Cardiac ventricle fibroblast (primary cell): ENCODE measurements around the gene ATXN7L3B. TPM values are rescaled to one million over a fixed set of nuclear protein-coding genes. Genes with fewer than 3 reads are reported as not detected.

Experiments used
- total RNA-seq: library from RNA; depleted of rRNA; stranded (reverse); fragments of >200 nt; gene quantifications from 2 replicates; pipeline ENCODE4 v1.2.3, GENCODE V29; 2015

Gene ATXN7L3B, protein sequence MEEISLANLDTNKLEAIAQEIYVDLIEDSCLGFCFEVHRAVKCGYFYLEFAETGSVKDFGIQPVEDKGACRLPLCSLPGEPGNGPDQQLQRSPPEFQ
- total RNA-seq, result 18.2 and 21.0 TPM in 2 replicates

DNA sequence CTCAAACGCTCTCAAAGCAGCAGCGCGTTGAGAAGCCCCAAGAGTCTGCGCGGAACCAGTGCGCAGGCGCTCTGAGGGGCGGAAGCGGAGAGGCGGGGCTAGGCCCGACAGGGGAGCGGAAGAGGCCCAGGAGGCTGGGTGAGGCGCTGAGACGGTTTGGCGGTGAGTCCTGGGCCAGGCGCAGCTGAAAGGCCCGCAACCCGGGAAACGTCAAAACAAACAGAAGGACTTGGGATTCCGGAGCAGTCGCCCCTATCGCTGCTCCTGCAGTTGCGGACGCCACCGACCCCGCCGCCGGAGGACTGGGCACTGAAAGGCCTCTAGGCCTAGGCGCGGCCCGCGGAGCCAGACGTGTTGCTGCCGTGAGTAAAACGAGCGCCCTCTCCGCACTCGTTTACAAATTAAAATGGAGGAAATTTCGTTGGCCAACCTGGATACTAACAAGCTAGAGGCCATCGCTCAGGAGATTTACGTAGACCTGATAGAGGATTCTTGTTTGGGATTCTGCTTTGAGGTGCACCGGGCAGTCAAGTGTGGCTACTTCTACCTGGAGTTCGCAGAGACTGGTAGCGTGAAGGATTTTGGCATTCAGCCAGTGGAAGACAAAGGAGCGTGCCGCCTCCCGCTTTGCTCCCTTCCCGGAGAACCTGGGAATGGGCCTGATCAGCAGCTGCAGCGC is at the start of gene ATXN7L3B:
Gene ATXN7L3B (plus strand): TSS at position 129 of the 679 bp plus-strand sequence. CDS start 278 bp downstream, at position 407.

